Astrocyte (in vitro differentiated cells and primary cell): ENCODE data around the gene SLC24A5. TPM values are rescaled to one million over a fixed set of nuclear protein-coding genes. Genes with fewer than 3 reads are reported as not detected.

Experiments
- DNase-seq: peaks from one replicate; pipeline ENCODE4 v3.0.0-alpha.2; 2010; ENCODE audit warnings: low read depth
- FAIRE-seq: peaks from 2 replicates; lab custom pipeline; 2011; peaks lifted over from hg19 to GRCh38; lab: Jason Lieb, UNC
- H2AFZ ChIP-seq: 2 replicates; pipeline ENCODE4 v1.6.0; 2012; ENCODE audit warnings: low read depth, low read length, inconsistent platforms
- H3K27ac ChIP-seq: 2 replicates; pipeline ENCODE4 v1.5.1; 2011; ENCODE audit warnings: low read depth, low read length, inconsistent platforms
- H3K27me3 ChIP-seq: 2 replicates; pipeline ENCODE4 v1.6.0; 2011; ENCODE audit warnings: low read length, inconsistent platforms; ENCODE audit not compliant: insufficient read depth
- H3K36me3 ChIP-seq: 2 replicates; pipeline ENCODE4 v1.5.1; 2011; ENCODE audit warnings: low read length, inconsistent platforms; ENCODE audit not compliant: insufficient read depth
- H3K4me1 ChIP-seq: 2 replicates; pipeline ENCODE4 v1.5.1; 2011; ENCODE audit warnings: low read length, inconsistent platforms; ENCODE audit not compliant: insufficient read depth
- H3K4me2 ChIP-seq: 2 replicates; pipeline ENCODE4 v1.6.0; 2012; ENCODE audit warnings: low read length, inconsistent platforms
- H3K4me3 ChIP-seq: 2 replicates; pipeline ENCODE4 v1.5.1; 2011; ENCODE audit warnings: low read depth, mild to moderate bottlenecking, low read length, inconsistent platforms; ENCODE audit not compliant: insufficient read depth
- H3K79me2 ChIP-seq: 2 replicates; pipeline ENCODE4 v1.6.0; 2012; ENCODE audit warnings: mild to moderate bottlenecking, low read length, inconsistent platforms; ENCODE audit not compliant: insufficient read depth
- H3K9ac ChIP-seq: 2 replicates; pipeline ENCODE4 v1.6.0; 2012; ENCODE audit warnings: mild to moderate bottlenecking, low read length, inconsistent platforms
- H3K9me3 ChIP-seq: 2 replicates; pipeline ENCODE4 v1.5.1; 2012; ENCODE audit warnings: low read depth, mild to moderate bottlenecking, low read length, inconsistent platforms; ENCODE audit not compliant: insufficient read depth
- H4K20me1 ChIP-seq: 2 replicates; pipeline ENCODE4 v1.6.0; 2012; ENCODE audit warnings: low read length, inconsistent platforms; ENCODE audit not compliant: insufficient read depth
- H3K27ac Mint-ChIP-seq: one replicate; pipeline ENCODE4 v1.8.0; 2021; ENCODE audit warnings: mild to moderate bottlenecking, mixed read lengths; ENCODE audit not compliant: unreplicated experiment
- H3K27me3 Mint-ChIP-seq: one replicate; pipeline ENCODE4 v1.8.0; 2021; ENCODE audit warnings: low read depth, mixed read lengths; ENCODE audit not compliant: unreplicated experiment
- H3K36me3 Mint-ChIP-seq: one replicate; pipeline ENCODE4 v1.8.0; 2021; ENCODE audit warnings: low read depth, mixed read lengths; ENCODE audit not compliant: unreplicated experiment
- H3K4me1 Mint-ChIP-seq: one replicate; pipeline ENCODE4 v1.8.0; 2021; ENCODE audit warnings: low read depth, mixed read lengths; ENCODE audit not compliant: unreplicated experiment
- H3K4me3 Mint-ChIP-seq: one replicate; pipeline ENCODE4 v1.8.0; 2021; ENCODE audit warnings: mild to moderate bottlenecking, moderate library complexity, mixed read lengths; ENCODE audit not compliant: unreplicated experiment
- H3K9me3 Mint-ChIP-seq: one replicate; pipeline ENCODE4 v1.8.0; 2021; ENCODE audit warnings: mild to moderate bottlenecking, mixed read lengths; ENCODE audit not compliant: unreplicated experiment
- CTCF ChIP-seq: IDR thresholded peaks from 2 replicates; pipeline ENCODE4 v1.5.1; 2011; ENCODE audit warnings: low read depth, mild to moderate bottlenecking, inconsistent platforms, low read length, moderate library complexity; ENCODE audit not compliant: insufficient read depth
- EZH2 ChIP-seq: IDR thresholded peaks from 2 replicates; pipeline ENCODE4 v1.6.1; 2012; ENCODE audit warnings: mild to moderate bottlenecking, low read length, inconsistent platforms; ENCODE audit not compliant: insufficient read depth
- total RNA-seq: library from RNA; stranded (reverse); gene quantifications from 2 replicates; pipeline ENCODE4 v1.2.1, GENCODE V29; 2021

The SLC24A5 gene
- total RNA-seq, 1 donor from 2014 or later, result not detected

GRCh38 chr15:48096355-48096786, 24.4 kb upstream of the SLC24A5 start:
- H3K27me3 Mint-ChIP-seq, result peaks cover 8% of the 10 kb centered on the region
- H3K9me3 Mint-ChIP-seq, result peaks cover 3% of the 10 kb centered on the region

GRCh38 chr15:48096813-48097212, 24.0 kb upstream of the SLC24A5 start:
- no peak overlapping the region for H3K27ac ChIP-seq
- H3K36me3 ChIP-seq, result no peaks in the 10 kb centered on the region
- Mint-ChIP-seq H3K27ac (no peak overlapping the region), H3K9me3 (peaks cover 3% of the 10 kb centered on the region), H3K27me3 (peaks cover 5% of the 10 kb centered on the region), H3K4me3 (no peak overlapping the region), H3K36me3 (no peaks in the 10 kb centered on the region), H3K4me1 (peaks cover 8% of the 10 kb centered on the region)
- TF ChIP-seq EZH2 (no peak), CTCF (no peak)
- no peak overlapping the region for H3K9ac ChIP-seq
- H3K4me1 ChIP-seq, result peaks cover 9% of the 10 kb centered on the region
- H3K27me3 ChIP-seq, result no peaks in the 10 kb centered on the region
- H3K4me2 ChIP-seq, result no peak overlapping the region
- no peak overlapping the region for H2AFZ ChIP-seq
- no peak overlapping the region for H3K4me3 ChIP-seq
- DNase-seq, result peak; percentile 84
- no peaks in the 10 kb centered on the region for H3K79me2 ChIP-seq
- peak; percentile 80 for FAIRE-seq
- no peaks in the 10 kb centered on the region for H3K9me3 ChIP-seq
- H4K20me1 ChIP-seq, result no peaks in the 10 kb centered on the region

More at GRCh38 chr15:48096355-48096786, 24.4 kb upstream of the SLC24A5 start:
- H3K36me3 ChIP-seq, result no peaks in the 10 kb centered on the region
- no peaks in the 10 kb centered on the region for H3K79me2 ChIP-seq
- H3K4me3 Mint-ChIP-seq, result no peak overlapping the region
- H3K4me2 ChIP-seq, result no peak overlapping the region
- no peak overlapping the region for H3K27ac Mint-ChIP-seq
- DNase-seq, result no peak
- no peak overlapping the region for H2AFZ ChIP-seq
- H4K20me1 ChIP-seq, result no peaks in the 10 kb centered on the region
- TF ChIP-seq EZH2 (no peak), CTCF (no peak)
- peaks cover 8% of the 10 kb centered on the region for H3K4me1 Mint-ChIP-seq
- H3K4me1 ChIP-seq, result peaks cover 9% of the 10 kb centered on the region
- no peaks in the 10 kb centered on the region for H3K36me3 Mint-ChIP-seq
- H3K9ac ChIP-seq, result no peak overlapping the region
- H3K27me3 ChIP-seq, result no peaks in the 10 kb centered on the region
- no peak for FAIRE-seq
- no peak overlapping the region for H3K4me3 ChIP-seq
- H3K9me3 ChIP-seq, result no peaks in the 10 kb centered on the region
- H3K27ac ChIP-seq, result no peak overlapping the region

GRCh38 chr15:48097264-48097663, 23.5 kb upstream of the SLC24A5 start:
- Mint-ChIP-seq H3K4me3 (no peak overlapping the region), H3K36me3 (no peaks in the 10 kb centered on the region), H3K27me3 (peaks cover 7% of the 10 kb centered on the region), H3K9me3 (peaks cover 3% of the 10 kb centered on the region), H3K4me1 (peaks cover 8% of the 10 kb centered on the region), H3K27ac (no peak overlapping the region)
- FAIRE-seq (no peak), DNase-seq (no peak)
- TF ChIP-seq CTCF (no peak), EZH2 (no peak)
- H3K4me3 ChIP-seq, result no peak overlapping the region
- H3K27me3 ChIP-seq, result no peaks in the 10 kb centered on the region
- no peaks in the 10 kb centered on the region for H4K20me1 ChIP-seq
- peaks cover 9% of the 10 kb centered on the region for H3K4me1 ChIP-seq
- no peak overlapping the region for H3K9ac ChIP-seq
- H3K9me3 ChIP-seq, result no peaks in the 10 kb centered on the region
- H3K4me2 ChIP-seq, result no peak overlapping the region
- H3K36me3 ChIP-seq, result no peaks in the 10 kb centered on the region
- no peak overlapping the region for H3K27ac ChIP-seq
- no peak overlapping the region for H2AFZ ChIP-seq
- no peaks in the 10 kb centered on the region for H3K79me2 ChIP-seq
